Activated B cell treated with CpG ODN at 0.5 μM for 24 hours (primary cell): ENCODE data around the gene PRR19. TPM values are rescaled to one million over a fixed set of nuclear protein-coding genes. Genes with fewer than 3 reads are reported as not detected.
"Not testable (repeated sequence)": the region's sequence is repeated elsewhere in the genome, so short reads cannot be mapped to it uniquely, and the experiment has no call there.

Source experiments
- ATAC-seq: fragments of 200-7000 bp; cut with Tn5 transposase; one replicate; pipeline ENCODE4 v1.10.0; 2021; ENCODE audit warnings: low read depth, mild to moderate bottlenecking, moderate library complexity
- CTCF ChIA-PET: fragments of 350-600 bp; sonication (Branson Sonifier 250); formaldehyde crosslinking; loops from one replicate; lab custom pipeline; 2021; ENCODE audit warnings: antibody characterized with exemption; lab: Charles Lee
- POLR2A ChIA-PET: fragments of 350-600 bp; sonication (Branson Sonifier 250); formaldehyde crosslinking; loops from one replicate; lab custom pipeline; 2021; ENCODE audit warnings: antibody characterized with exemption; lab: Charles Lee
- DNase-seq: peaks from one replicate; pipeline ENCODE4 v3.0.0; 2022
- H3K27ac Mint-ChIP-seq: one replicate; pipeline ENCODE4 v1.8.0; 2020; ENCODE audit warnings: mixed read lengths
- H3K27me3 Mint-ChIP-seq: one replicate; pipeline ENCODE4 v1.8.0; 2021; ENCODE audit warnings: mixed read lengths
- H3K36me3 Mint-ChIP-seq: one replicate; pipeline ENCODE4 v1.8.0; 2021; ENCODE audit warnings: low read depth, mixed read lengths
- H3K4me1 Mint-ChIP-seq: one replicate; pipeline ENCODE4 v1.8.0; 2021; ENCODE audit warnings: mixed read lengths
- H3K4me3 Mint-ChIP-seq: one replicate; pipeline ENCODE4 v1.8.0; 2020; ENCODE audit warnings: mild to moderate bottlenecking, mixed read lengths
- H3K9me3 Mint-ChIP-seq: one replicate; pipeline ENCODE4 v1.8.0; 2020; ENCODE audit warnings: mixed read lengths
- intact Hi-C: fragments of 100-400 bp; cut with micrococcal nuclease; formaldehyde crosslinking; loops from one replicate; pipeline ENCODE4 v1.15.1; 2024
- total RNA-seq: library from RNA; stranded (reverse); gene quantifications from 2 replicates; pipeline ENCODE4 v1.2.3, GENCODE V29; 2022
- TF ChIP-seq, protein P1 (sequence below): fragments of 200-600 bp; IDR thresholded peaks from one replicate; pipeline ENCODE4 v1.8.0; 2022; ENCODE audit warnings: antibody characterized with exemption, mild to moderate bottlenecking

PRR19 gene
- total RNA-seq, 1 donor from 2014 or later: 0.33 TPM

DNA sequence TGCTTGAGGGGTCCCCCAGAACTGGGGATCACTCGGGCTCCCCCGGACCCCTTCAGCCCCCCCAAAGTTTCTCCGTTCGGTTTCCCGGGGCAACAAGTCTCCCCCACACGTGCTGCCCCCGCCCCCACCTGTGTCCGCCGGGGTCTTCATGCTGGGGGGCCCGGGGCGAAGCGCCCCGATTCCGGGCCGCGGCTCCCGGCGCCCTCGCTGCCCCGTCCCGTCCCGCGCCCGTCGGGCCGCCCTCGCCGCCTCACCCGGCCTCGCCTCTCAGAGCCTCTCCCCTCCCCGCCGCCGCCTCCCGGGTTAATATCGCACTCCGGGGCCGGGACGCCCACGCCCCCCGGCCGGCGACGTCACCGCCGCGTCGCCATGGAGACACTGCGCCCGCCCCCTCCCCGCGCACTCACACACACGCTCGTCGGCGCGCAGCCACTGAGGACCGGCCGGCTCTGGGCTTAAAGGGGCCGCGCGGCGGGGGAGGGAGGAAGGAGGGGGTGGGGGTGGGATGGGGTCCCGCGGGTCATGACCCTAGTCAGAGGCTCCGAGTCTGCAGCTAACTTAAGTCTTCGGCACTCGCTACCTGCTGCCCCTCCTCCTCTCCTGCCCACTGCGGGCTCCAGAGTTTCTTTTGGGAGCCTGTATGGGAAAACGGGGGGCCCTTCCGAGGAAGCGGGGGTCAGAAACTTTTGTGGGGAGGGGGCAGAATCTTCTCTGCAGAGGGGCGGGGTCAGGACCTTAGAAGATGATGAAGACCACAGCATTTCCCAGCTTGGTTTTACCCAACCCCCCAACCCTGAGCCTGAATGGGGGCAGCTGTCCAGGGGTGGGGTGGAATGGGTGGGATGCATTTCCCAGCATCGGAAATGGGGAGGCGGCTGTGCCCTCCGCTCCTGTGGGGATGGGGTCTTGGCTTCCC is 46.8 kb upstream of the PRR19 start, which contains the start of gene ERF:
ERF (minus strand) TSS at position 279 of the 916 bp plus-strand sequence; CDS start at position 150, 129 bp downstream.
- DNase-seq (peak; percentile 97), ATAC-seq (peak; percentile 76)
- Mint-ChIP-seq H3K4me3 (peak within 1 kb of the TSS; percentile 84), H3K27me3 (peaks cover 5% of the 10 kb centered on the region), H3K36me3 (no peaks in the 10 kb centered on the region), H3K4me1 (peaks cover 28% of the 10 kb centered on the region), H3K9me3 (no peaks in the 10 kb centered on the region), H3K27ac (peak within 1 kb of the TSS; percentile 73)
- POLR2A ChIA-PET: interaction anchor here (0.7 to 1.9 kb wide), 6 partner anchors 8 to 28 kb away, joined by 3 to 8 read pairs (median 6); no protein-coding TSS in a partner anchor
- TF ChIP-seq, protein P1, sequence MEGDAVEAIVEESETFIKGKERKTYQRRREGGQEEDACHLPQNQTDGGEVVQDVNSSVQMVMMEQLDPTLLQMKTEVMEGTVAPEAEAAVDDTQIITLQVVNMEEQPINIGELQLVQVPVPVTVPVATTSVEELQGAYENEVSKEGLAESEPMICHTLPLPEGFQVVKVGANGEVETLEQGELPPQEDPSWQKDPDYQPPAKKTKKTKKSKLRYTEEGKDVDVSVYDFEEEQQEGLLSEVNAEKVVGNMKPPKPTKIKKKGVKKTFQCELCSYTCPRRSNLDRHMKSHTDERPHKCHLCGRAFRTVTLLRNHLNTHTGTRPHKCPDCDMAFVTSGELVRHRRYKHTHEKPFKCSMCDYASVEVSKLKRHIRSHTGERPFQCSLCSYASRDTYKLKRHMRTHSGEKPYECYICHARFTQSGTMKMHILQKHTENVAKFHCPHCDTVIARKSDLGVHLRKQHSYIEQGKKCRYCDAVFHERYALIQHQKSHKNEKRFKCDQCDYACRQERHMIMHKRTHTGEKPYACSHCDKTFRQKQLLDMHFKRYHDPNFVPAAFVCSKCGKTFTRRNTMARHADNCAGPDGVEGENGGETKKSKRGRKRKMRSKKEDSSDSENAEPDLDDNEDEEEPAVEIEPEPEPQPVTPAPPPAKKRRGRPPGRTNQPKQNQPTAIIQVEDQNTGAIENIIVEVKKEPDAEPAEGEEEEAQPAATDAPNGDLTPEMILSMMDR: no peak
- CTCF ChIA-PET: no interaction called here
- intact Hi-C loops: loop anchor here (1.0 kb wide), 5 partner anchors 13 to 123 kb away; partner anchors contain the start of genes DEDD2, PAFAH1B3, POU2F2 and PRR19

DNA sequence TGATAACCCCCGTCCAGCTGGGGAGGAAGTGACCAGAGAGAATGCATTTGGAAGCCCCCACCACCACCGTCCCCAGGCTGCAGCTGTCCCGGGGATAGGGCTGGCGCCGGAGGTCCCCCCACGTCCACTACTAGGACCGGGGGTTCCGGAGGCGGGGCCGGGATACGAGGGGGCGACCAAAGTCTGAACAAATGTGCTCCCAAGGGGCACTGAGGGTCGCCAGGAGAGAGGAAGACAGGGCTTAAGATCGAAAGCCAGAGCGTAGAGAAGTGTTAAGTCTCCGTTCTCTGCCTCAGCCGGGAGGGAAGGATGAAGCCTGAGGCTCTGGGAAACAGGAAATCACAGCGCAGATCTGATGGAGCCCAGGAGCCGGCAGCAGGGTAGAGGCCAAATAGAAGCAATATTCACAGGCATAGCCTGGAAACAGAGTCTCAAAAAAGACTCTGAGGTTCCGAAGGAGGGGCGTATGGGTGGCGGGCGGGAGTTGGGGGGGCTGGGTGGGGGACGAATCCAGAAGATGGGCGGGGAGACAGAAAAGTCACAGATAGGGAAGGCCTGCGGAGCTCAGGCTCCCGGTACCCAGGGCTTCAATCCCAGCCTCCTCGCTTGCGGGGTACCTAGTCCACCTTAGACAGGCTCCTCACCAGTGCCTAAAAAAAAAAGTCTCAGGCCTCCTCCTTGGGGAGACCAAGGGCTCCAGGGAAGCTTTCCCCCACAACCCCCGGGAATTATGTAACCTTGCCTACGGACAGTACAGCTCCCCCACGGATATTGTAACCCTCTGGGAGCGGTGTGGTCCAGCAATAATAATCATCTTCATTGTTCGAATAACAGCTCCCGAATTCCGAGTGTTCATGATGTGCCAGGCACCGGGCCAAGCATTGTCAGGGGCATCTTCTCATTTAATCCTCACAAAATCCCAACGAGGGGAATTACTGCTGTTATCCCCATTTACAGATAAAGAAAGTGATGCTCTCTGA is 45.9 kb upstream of the PRR19 start:
- no peak for DNase-seq
- Mint-ChIP-seq H3K36me3 (no peaks in the 10 kb centered on the region), H3K27ac (peak overlapping the region; percentile 63), H3K4me1 (peaks cover 23% of the 10 kb centered on the region), H3K27me3 (peaks cover 5% of the 10 kb centered on the region), H3K9me3 (no peaks in the 10 kb centered on the region), H3K4me3 (peak overlapping the region; percentile 84)
- ChIA-PET CTCF (no interaction called here), POLR2A (interaction anchor here (0.7 to 1.9 kb wide), 7 partner anchors 9 to 60 kb away, joined by 3 to 8 read pairs (median 5); no protein-coding TSS in a partner anchor)
- ATAC-seq: no peak
- intact Hi-C loops: loop anchor here (1.0 kb wide), 4 partner anchors 12 to 124 kb away; partner anchors contain the start of genes DEDD2, PAFAH1B3, POU2F2 and PRR19
- TF ChIP-seq, protein P1: no peak

DNA sequence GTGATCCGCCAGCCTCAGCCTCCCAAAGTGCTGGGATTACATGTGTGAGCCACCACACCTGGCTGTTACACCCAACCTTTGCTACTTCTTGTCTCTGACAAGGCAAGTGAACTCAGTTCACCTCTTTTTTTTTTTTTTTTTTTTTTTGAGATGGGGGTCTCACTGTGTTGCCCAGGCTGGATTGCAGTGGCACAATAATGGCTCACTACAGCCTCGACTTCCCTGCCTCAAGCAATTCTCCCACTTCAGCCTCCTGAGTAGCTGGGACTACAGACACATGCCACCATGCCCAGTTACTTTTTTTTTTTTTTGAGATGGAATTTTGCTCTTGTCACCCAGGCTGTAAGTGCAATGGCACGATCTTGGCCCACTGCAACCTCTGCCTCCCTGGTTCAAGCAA is 44.1 kb upstream of the PRR19 start:
- DNase-seq, H3K4me1 Mint-ChIP-seq, H3K36me3 Mint-ChIP-seq, H3K27ac Mint-ChIP-seq, intact Hi-C loops, H3K4me3 Mint-ChIP-seq, H3K27me3 Mint-ChIP-seq, H3K9me3 Mint-ChIP-seq, ATAC-seq, CTCF ChIA-PET: not testable (repeated sequence)
- POLR2A ChIA-PET: interaction anchor here (0.6 to 1.3 kb wide), 6 partner anchors 11 to 313 kb away, joined by 3 to 11 read pairs (median 6); no protein-coding TSS in a partner anchor

DNA sequence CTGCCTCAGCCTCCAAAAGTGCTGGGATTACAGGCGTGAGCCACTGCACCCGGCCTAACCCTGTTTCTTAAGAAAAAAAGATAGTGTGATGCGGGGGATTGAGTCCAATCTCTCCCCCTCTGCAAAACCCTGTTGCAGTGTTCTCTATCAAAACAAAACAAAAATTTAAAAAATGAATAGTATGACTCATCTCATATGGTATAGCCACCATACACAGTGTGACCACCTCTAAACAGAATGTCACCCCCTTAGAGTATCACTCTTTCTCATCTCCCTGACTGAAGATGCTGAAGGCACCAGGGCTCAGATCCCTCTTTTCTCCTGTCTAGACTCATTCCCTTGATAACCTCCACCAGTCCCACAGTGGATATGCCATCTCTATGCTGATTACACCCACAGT is 40.2 kb upstream of the PRR19 start:
- TF ChIP-seq, protein P1: no peak
- no peak overlapping the region for H3K4me3 Mint-ChIP-seq
- ATAC-seq (no peak), DNase-seq (no peak)
- H3K27me3 Mint-ChIP-seq: peaks cover under 1% of the 10 kb centered on the region
- intact Hi-C loops: no loop called here
- CTCF ChIA-PET: no interaction called here
- peaks cover under 1% of the 10 kb centered on the region for H3K4me1 Mint-ChIP-seq
- H3K9me3 Mint-ChIP-seq: no peaks in the 10 kb centered on the region
- POLR2A ChIA-PET: no interaction called here
- no peaks in the 10 kb centered on the region for H3K36me3 Mint-ChIP-seq
- H3K27ac Mint-ChIP-seq: no peak overlapping the region

DNA sequence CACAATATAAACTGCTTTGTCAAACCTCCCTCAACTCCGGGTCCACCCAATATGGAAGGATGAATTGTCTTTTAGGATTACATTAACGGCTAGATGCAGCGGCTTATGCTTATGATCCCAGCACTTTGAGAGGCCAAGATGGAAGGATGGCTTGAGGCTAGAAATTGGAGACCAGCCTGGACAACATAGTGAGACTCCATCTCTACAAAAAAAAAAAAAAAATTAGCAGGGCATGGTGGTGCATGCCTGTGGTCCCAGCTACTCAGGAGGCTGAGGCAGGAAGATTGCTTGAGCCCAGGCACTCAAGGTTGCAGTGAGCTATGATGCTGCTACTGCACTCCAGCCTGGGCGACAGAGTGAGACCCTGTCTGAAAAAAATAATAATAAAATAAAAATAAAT is 35.8 kb upstream of the PRR19 start:
- intact Hi-C loops, ATAC-seq, DNase-seq, H3K9me3 Mint-ChIP-seq, H3K27me3 Mint-ChIP-seq, H3K4me3 Mint-ChIP-seq, CTCF ChIA-PET, POLR2A ChIA-PET, H3K27ac Mint-ChIP-seq, H3K36me3 Mint-ChIP-seq: not testable (repeated sequence)
- peaks cover 26% of the 10 kb centered on the region for H3K4me1 Mint-ChIP-seq

DNA sequence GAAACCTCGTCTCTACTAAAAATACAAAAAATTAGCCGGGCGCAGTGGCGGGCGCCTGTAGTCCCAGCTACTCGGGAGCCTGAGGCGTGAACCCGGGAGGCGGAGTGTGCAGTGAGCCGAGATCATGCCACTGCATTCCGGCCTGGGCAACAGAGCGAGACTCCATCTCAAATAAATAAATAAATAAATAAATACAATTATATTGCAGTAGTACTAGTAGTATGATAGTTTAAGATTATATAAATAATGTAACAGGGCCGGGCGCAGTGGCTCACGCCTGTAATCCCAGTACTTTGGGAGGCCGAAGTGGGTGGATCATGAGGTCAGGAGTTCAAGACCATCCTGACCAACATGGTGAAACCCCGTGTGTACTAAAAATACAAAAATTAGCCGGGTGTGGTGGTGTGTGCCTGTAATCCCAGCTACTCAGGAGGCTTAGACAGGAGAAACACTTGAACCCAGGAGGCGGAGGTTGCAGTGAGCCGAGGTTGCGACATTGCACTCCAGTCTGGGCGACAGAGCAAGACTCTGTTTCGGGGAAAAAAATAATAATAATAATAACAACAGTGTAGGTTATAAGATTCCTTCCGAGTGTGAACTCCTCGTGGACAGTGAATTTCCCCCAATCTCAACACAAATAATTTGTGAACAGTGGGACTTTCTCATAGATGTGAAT is 34.9 kb upstream of the PRR19 start:
- DNase-seq, H3K4me3 Mint-ChIP-seq, intact Hi-C loops, H3K9me3 Mint-ChIP-seq, H3K27ac Mint-ChIP-seq, CTCF ChIA-PET, H3K27me3 Mint-ChIP-seq, ATAC-seq, H3K36me3 Mint-ChIP-seq: not testable (repeated sequence)
- POLR2A ChIA-PET: interaction anchor here (0.7 to 1.4 kb wide), 3 partner anchors 11 to 22 kb away, joined by 3 to 7 read pairs (median 4); no protein-coding TSS in a partner anchor
- peaks cover 31% of the 10 kb centered on the region for H3K4me1 Mint-ChIP-seq
